Measurements from ENCODE around the gene YLPM1.

GRCh38 chr14:74836251-74836960, 73.3 kb downstream of the YLPM1 start:
- TF ChIP-seq NFRKB (IDR thresholded peaks at IDR 0.05) (no peak), ELF4 (IDR thresholded peaks at IDR 0.05) (no peak), BHLHE40 (IDR thresholded peaks at IDR 0.05; ENCODE audit: borderline replicate concordance) (no peak), ZNF384 (IDR thresholded peaks at IDR 0.05) (no peak), SUZ12 (IDR thresholded peaks at IDR 0.05) (no peak), ARNT (IDR thresholded peaks at IDR 0.05) (no peak), HDGF (IDR thresholded peaks at IDR 0.05; ENCODE audit: borderline replicate concordance) (no peak), TARDBP (IDR thresholded peaks at IDR 0.05) (no peak), FOXA1 (IDR thresholded peaks at IDR 0.05) (no peak), FOXM1 (IDR thresholded peaks at IDR 0.05; ENCODE audit: borderline replicate concordance) (no peak), LEF1 (IDR thresholded peaks at IDR 0.05; ENCODE audit: borderline replicate concordance) (no peak), SP1 (IDR thresholded peaks at IDR 0.05) (no peak)

All from HEK293T (cell line).